ENCODE data around the gene OR1C1.

- no peak for TF ChIP-seq EZH2 (IDR thresholded peaks at IDR 0.05; ENCODE audit: low read length)
- no peak for TF ChIP-seq CTCF (optimal IDR thresholded peaks at IDR 0.05 in 1 of 3, IDR thresholded peaks at IDR 0.05 in 1 of 3, conservative IDR thresholded peaks at IDR 0.05 in 1 of 3; ENCODE audit: extremely low read depth in 1 of 3, insufficient read depth in 2 of 3, low read length in 3 of 3)
Measured at GRCh38 chr1:247741756-247742155, 18.6 kb downstream of the OR1C1 start.

Measured in keratinocyte (primary cell).